Measurements from ENCODE around the gene EXPH5. TPM values are rescaled to one million over a fixed set of nuclear protein-coding genes. Genes with fewer than 3 reads are reported as not detected.

The EXPH5 gene
- total and polyA plus RNA-seq, 2 of the 8 experiments (the other 6 are each of a cell fraction or from before 2014, with no cell fraction given): 1.1 to 11.5 TPM

DNA sequence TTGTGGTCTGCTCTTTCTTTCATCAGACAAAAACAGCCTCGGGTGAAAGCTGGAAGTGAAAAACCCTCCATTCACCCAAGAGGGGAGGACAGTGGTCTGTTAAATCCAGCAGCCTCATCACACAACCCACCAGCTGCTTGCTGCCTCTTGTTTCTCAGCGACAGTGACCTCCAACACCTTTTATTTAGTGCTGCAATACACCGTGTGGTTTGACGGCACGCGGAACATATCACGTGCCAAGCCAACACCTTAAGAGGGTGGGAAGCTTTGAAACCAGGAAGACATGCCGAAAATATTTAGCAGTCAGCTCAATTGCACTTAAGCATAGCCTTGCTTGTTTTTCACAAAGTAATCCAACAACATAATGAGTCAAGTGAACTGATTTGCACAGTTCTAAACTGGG lies 55.5 kb downstream of the EXPH5 start:
- Histone ChIP-seq H4K91ac (replicated peaks; ENCODE audit: insufficient read length, low read length) (no peak overlapping the region), H2BK5ac (ENCODE audit: low read depth, low read length) (no peak overlapping the region), H4K5ac (ENCODE audit: insufficient read length, low read depth, low read length) (no peak overlapping the region), H3K27me3 (replicated peaks in 1 of 4; ENCODE audit: control insufficient read depth in 3 of 4, extremely low read depth in 1 of 4, insufficient read depth in 3 of 4, low read length in 3 of 4) (peaks cover 0 to 1% (median 0%) of the 10 kb centered on the region in 4 experiments; a peak in 1 of 7 replicates), H4K20me1 (replicated peaks in 1 of 2; ENCODE audit: control insufficient read depth in 1 of 2, insufficient read depth in 2 of 2, low read length in 2 of 2) (no peaks in the 10 kb centered on the region), H3K23me2 (ENCODE audit: low read depth, low read length) (no peaks in the 10 kb centered on the region), H2AFZ (ENCODE audit: low read length) (peak overlapping the region; percentile 22; the same call in 1 of the 2 replicates), H3K18ac (ENCODE audit: extremely low read depth, low read length) (no peak overlapping the region), H3K4me2 (ENCODE audit: insufficient read depth in 1 of 2, low read depth in 2 of 2, low read length in 2 of 2) (no peak overlapping the region), H3K79me1 (ENCODE audit: low read depth, low read length) (no peaks in the 10 kb centered on the region), H3K9me3 (ENCODE audit: insufficient read depth in 2 of 2, low read depth in 1 of 2, low read length in 1 of 2) (no peaks in the 10 kb centered on the region), H3K27ac (ENCODE audit: low read depth, low read length) (no peak overlapping the region), H3K23ac (ENCODE audit: insufficient read length) (no peak overlapping the region), H2BK120ac (replicated peaks; ENCODE audit: low read depth, low read length) (no peak overlapping the region), H3K9ac (replicated peaks in 1 of 4; ENCODE audit: extremely low read depth in 1 of 4, low read depth in 3 of 4, low read length in 3 of 4) (no peak overlapping the region), H2BK12ac (ENCODE audit: low read depth, low read length) (no peak overlapping the region), H3K4me3 (ENCODE audit: extremely low read depth in 1 of 4, insufficient read depth in 2 of 4, low read depth in 3 of 4, low read length in 4 of 4) (no peak overlapping the region), H3K4me1 (replicated peaks in 1 of 4; ENCODE audit: control insufficient read depth in 3 of 4, insufficient read depth in 4 of 4, low read length in 3 of 4) (no peaks in the 10 kb centered on the region), H3K79me2 (ENCODE audit: control insufficient read depth in 1 of 2, insufficient read depth in 2 of 2, low read length in 2 of 2) (no peaks in the 10 kb centered on the region), H3K4ac (replicated peaks; ENCODE audit: insufficient read length, low read depth, low read length) (no peak overlapping the region), H2AK5ac (ENCODE audit: low read depth, low read length) (no peak overlapping the region), H4K8ac (ENCODE audit: extremely low read depth, insufficient read depth, low read length) (no peak overlapping the region), H2BK20ac (ENCODE audit: low read length) (no peak overlapping the region), H3K36me3 (ENCODE audit: control insufficient read depth in 2 of 4, insufficient read depth in 4 of 4, low read length in 3 of 4) (no peaks in the 10 kb centered on the region), H2BK15ac (ENCODE audit: low read length) (no peak overlapping the region), H3K14ac (ENCODE audit: insufficient read length) (no peak overlapping the region), H3K56ac (replicated peaks; ENCODE audit: insufficient read length, low read depth, low read length) (no peak overlapping the region)
- 94% methylated on average over 8 of the region's 8 CpGs; no CpG with 5 or more reads in 1 of the 2 experiments for WGBS, 2 experiments (ENCODE audit: extremely low coverage in 1 of 2, insufficient coverage in 1 of 2, insufficient read length in 1 of 2, insufficient replicate concordance in 2 of 2, low coverage in 1 of 2, low lambda C conversion rate in 2 of 2, missing lambda C conversion rate in 1 of 2)
- DNase-seq (ENCODE audit: low read depth in 1 of 2, low spot score in 2 of 2): no peak
- ChIA-PET CTCF (ENCODE audit: partially characterized antibody) (interaction anchor here (1.3 kb wide), 1 partner anchor 9 kb away, joined by 3 read pairs; no protein-coding TSS in a partner anchor), POLR2A (ENCODE audit: partially characterized antibody) (interaction anchor here (1.0 kb wide), 1 partner anchor 40 kb away, joined by 3 read pairs; the partner anchor contains the start of gene POGLUT3)
- FAIRE-seq: no peak
- no peak for TF ChIP-seq SIRT6 (IDR thresholded peaks at IDR 0.05; ENCODE audit: low read length)
